PC-3 (cell line): ENCODE results near the gene ESRRB. TPM values are rescaled to one million over a fixed set of nuclear protein-coding genes. Genes with fewer than 3 reads are reported as not detected.

Experiments
- ATAC-seq: fragments of 200-7000 bp; cut with Tn5 transposase; 2 replicates; pipeline ENCODE4 v1.9.1; 2020; ENCODE audit warnings: mild to moderate bottlenecking, moderate library complexity
- BruUV-seq: library from RNA; stranded (reverse); fragments of 400-500 nt; replicated peaks from 2 replicates; lab custom pipeline; 2021; lab: Mats Ljungman, UMichigan
- CTCF ChIA-PET: fragments of 300-600 bp; sonication (Branson Sonifier 250); formaldehyde crosslinking; loops from one replicate; lab custom pipeline; 2022; ENCODE audit warnings: antibody characterized with exemption; lab: Charles Lee
- POLR2A ChIA-PET: fragments of 300-600 bp; sonication (Branson Sonifier 250); formaldehyde crosslinking; loops from one replicate; lab custom pipeline; 2022; ENCODE audit warnings: antibody characterized with exemption; ENCODE audit not compliant: unreplicated experiment; lab: Charles Lee
- DNase-seq: peaks from one replicate; pipeline ENCODE4 v3.0.0-alpha.2; 2015
- H2AFZ ChIP-seq: fragments of 300-600 bp; sonication (generic); 2 replicates; pipeline ENCODE4 v1.6.0; 2016; ENCODE audit warnings: antibody characterized with exemption, low read length
- H3F3A ChIP-seq: fragments of 300-600 bp; sonication (generic); one replicate; pipeline ENCODE4 v1.6.0; 2017; ENCODE audit warnings: antibody characterized with exemption, low read length, control low read depth, mild to moderate bottlenecking; ENCODE audit not compliant: unreplicated experiment
- H3K27ac ChIP-seq: fragments of 300-600 bp; sonication (generic); 2 replicates; pipeline ENCODE4 v1.5.1; 2016; ENCODE audit warnings: mild to moderate bottlenecking, low read length
- H3K27me3 ChIP-seq: fragments of 300-600 bp; sonication (generic); 2 replicates; pipeline ENCODE4 v1.6.1; 2016; ENCODE audit warnings: low read length, mixed read lengths
- H3K36me3 ChIP-seq: fragments of 300-600 bp; sonication (generic); 2 replicates; pipeline ENCODE4 v1.6.1; 2016; ENCODE audit warnings: low read depth, mixed run types, low read length, mixed read lengths
- H3K4me1 ChIP-seq: fragments of 300-600 bp; sonication (generic); 2 replicates; pipeline ENCODE4 v1.5.1; 2016; ENCODE audit warnings: low read length; ENCODE audit not compliant: insufficient read depth
- H3K4me2 ChIP-seq: fragments of 300-600 bp; sonication (generic); 2 replicates; pipeline ENCODE4 v1.6.0; 2016; ENCODE audit warnings: low read length
- H3K4me3 ChIP-seq: fragments of 300-600 bp; sonication (generic); 2 replicates; pipeline ENCODE4 v1.5.1; 2016; ENCODE audit warnings: mild to moderate bottlenecking, low read length, mixed read lengths
- H3K79me2 ChIP-seq: fragments of 300-600 bp; sonication (generic); 2 replicates; pipeline ENCODE4 v1.6.1; 2017; ENCODE audit warnings: low read length, mixed read lengths
- H3K9ac ChIP-seq: fragments of 300-600 bp; sonication (generic); 2 replicates; pipeline ENCODE4 v1.6.0; 2016; ENCODE audit warnings: mild to moderate bottlenecking, low read length
- H3K9me2 ChIP-seq: fragments of 300-600 bp; sonication (generic); replicated peaks from 2 replicates; pipeline ENCODE4 v1.6.1; 2016; ENCODE audit warnings: mixed run types, low read length, mixed read lengths
- H3K9me3 ChIP-seq: fragments of 300-600 bp; sonication (generic); 2 replicates; pipeline ENCODE4 v1.6.1; 2016; ENCODE audit warnings: low read length, mixed read lengths
- H4K20me1 ChIP-seq: fragments of 300-600 bp; sonication (generic); 2 replicates; pipeline ENCODE4 v1.6.1; 2016; ENCODE audit warnings: low read length, mixed read lengths
- EZH2 ChIP-seq: fragments of 300-600 bp; sonication (generic); IDR thresholded peaks from one replicate; pipeline ENCODE4 v1.6.1; 2017; ENCODE audit warnings: antibody characterized with exemption, mild to moderate bottlenecking, low read length; ENCODE audit not compliant: unreplicated experiment
- EZH2phosphoT487 ChIP-seq: fragments of 300-600 bp; sonication (generic); IDR thresholded peaks from 2 replicates; pipeline ENCODE4 v1.6.1; 2018; ENCODE audit warnings: mild to moderate bottlenecking, antibody characterized with exemption, low read length, borderline replicate concordance
- intact Hi-C: fragments of 100-400 bp; cut with micrococcal nuclease; formaldehyde crosslinking; loops from 2 replicates; pipeline ENCODE4 v1.9.0; 2023
- total RNA-seq: library from RNA; depleted of rRNA; stranded (reverse); fragments of >200 nt; gene quantifications from 2 replicates; pipeline ENCODE4 v1.2.3, GENCODE V29; 2014
- TF ChIP-seq, protein P1 (sequence below): fragments of 300-600 bp; sonication (generic); conservative IDR thresholded peaks from 2 replicates; pipeline ENCODE4 v1.5.1; 2017; ENCODE audit warnings: antibody characterized with exemption, low read depth, mild to moderate bottlenecking, low read length

The ESRRB gene
- total RNA-seq, 1 experiment from 2014 or later = not detected

DNA sequence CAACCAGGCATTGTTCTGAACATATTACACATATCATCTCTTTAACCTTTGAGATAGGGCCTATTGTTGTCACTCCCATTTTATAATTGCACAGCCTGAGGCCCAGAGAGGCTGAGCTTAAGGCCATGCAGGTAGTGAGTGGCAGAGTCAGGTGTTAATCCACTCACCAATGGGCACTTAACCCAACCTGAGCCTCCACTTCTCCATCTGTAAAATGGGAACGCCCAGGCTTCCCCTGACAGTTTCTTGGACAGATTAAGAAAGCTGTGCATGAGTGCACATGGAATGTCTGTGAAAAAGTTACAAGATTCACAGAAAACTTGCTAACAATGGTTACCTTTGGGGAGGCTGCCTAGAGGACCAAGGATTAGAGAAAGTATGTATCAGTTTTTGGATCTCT is 32.9 kb downstream of the ESRRB start:
- DNase-seq (no peak), ATAC-seq (no peak)
- ChIA-PET POLR2A (no interaction called here), CTCF (no interaction called here)
- Histone ChIP-seq H2AFZ (no peak overlapping the region), H3K4me2 (no peak overlapping the region), H3K79me2 (no peaks in the 10 kb centered on the region), H3K4me1 (no peaks in the 10 kb centered on the region), H3K9ac (no peak overlapping the region), H3K27me3 (peaks cover 57% of the 10 kb centered on the region), H4K20me1 (no peaks in the 10 kb centered on the region), H3K36me3 (no peaks in the 10 kb centered on the region), H3K9me2 (no peaks in the 10 kb centered on the region), H3K4me3 (no peak overlapping the region), H3F3A (no peaks in the 10 kb centered on the region), H3K27ac (no peak overlapping the region), H3K9me3 (no peaks in the 10 kb centered on the region)
- TF ChIP-seq EZH2 (no peak), EZH2phosphoT487 (no peak)
- TF ChIP-seq, protein P1, sequence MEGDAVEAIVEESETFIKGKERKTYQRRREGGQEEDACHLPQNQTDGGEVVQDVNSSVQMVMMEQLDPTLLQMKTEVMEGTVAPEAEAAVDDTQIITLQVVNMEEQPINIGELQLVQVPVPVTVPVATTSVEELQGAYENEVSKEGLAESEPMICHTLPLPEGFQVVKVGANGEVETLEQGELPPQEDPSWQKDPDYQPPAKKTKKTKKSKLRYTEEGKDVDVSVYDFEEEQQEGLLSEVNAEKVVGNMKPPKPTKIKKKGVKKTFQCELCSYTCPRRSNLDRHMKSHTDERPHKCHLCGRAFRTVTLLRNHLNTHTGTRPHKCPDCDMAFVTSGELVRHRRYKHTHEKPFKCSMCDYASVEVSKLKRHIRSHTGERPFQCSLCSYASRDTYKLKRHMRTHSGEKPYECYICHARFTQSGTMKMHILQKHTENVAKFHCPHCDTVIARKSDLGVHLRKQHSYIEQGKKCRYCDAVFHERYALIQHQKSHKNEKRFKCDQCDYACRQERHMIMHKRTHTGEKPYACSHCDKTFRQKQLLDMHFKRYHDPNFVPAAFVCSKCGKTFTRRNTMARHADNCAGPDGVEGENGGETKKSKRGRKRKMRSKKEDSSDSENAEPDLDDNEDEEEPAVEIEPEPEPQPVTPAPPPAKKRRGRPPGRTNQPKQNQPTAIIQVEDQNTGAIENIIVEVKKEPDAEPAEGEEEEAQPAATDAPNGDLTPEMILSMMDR = no peak
- intact Hi-C loops = no loop called here
- no TSS peak for BruUV-seq

DNA sequence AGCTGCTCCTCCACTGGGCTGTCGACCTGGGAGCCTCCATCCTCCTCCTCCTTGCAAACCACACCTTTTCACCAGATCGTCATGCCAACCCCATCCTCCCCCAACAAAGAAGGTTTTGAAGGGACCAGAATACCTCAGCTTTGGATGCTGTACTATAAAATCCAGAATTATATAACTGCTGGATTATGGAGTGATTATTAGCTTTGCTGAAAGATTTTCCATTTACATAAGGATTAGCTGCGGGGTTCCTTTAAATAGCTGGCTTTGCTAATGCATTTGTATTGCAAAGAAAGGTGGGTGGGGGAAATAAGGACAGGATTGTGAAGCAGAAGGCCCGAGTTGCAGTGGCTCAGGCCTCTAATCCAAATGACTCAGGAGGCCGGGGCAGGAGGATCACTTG is 36.6 kb downstream of the ESRRB start:
- Histone ChIP-seq H3K36me3 (no peaks in the 10 kb centered on the region), H3K4me2 (no peak overlapping the region), H3K4me1 (no peaks in the 10 kb centered on the region), H2AFZ (no peak overlapping the region), H3K9me3 (no peaks in the 10 kb centered on the region), H3F3A (no peaks in the 10 kb centered on the region), H3K27me3 (peaks cover 30% of the 10 kb centered on the region), H4K20me1 (no peaks in the 10 kb centered on the region), H3K79me2 (no peaks in the 10 kb centered on the region), H3K9ac (no peak overlapping the region), H3K4me3 (no peak overlapping the region), H3K27ac (no peak overlapping the region), H3K9me2 (no peaks in the 10 kb centered on the region)
- ChIA-PET CTCF (no interaction called here), POLR2A (no interaction called here)
- DNase-seq (no peak), ATAC-seq (no peak)
- no peak for TF ChIP-seq EZH2phosphoT487
- TF ChIP-seq EZH2 = no peak
- TF ChIP-seq, protein P1 = no peak
- no TSS peak for BruUV-seq
- intact Hi-C loops = no loop called here

DNA sequence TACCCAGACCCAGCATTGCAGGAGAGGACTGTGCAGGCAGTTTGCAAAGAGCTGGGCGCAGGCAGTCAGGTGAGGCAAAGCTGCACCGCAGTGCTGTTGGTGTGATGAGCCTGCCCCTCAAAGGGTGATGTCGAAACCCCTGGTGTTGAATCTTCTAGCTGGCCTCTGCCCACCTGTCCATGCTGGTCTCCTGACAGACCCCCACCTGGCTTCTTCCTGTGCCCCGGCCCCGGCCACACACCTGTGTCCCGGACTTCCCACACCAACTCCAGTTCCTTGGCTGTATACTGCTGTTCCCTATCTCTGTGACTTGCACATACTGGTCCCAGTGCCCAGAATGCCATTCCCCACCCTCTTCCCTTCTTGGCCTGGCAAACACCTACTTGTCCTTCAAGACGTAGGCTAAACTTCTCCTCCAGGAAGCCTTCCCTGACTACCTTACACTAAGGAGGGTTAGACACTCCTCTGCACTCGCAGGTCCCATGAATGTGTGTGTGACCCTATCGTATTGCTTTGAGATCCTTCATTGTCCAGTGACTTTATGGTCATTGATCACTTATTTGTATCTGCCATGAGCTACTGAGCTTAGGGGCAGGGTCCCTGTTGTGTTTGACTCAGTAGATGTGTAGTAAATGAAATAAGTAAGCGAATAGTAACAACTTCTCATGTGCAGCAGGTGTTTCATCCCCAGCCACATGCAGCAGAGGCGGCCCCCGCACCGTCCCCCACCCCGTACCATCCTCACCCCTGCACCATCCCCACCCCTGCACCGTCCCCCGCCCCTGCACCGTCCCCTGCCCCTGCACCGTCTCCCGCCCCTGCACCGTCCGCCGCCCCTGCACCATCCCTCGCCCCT is 37.4 kb downstream of the ESRRB start:
- POLR2A ChIA-PET = no interaction called here
- no peaks in the 10 kb centered on the region for H3F3A ChIP-seq

More for the DNA sequence above, 37.4 kb downstream of the ESRRB start:
- H3K9ac ChIP-seq = no peak overlapping the region
- TF ChIP-seq, protein P1 = no peak
- no peak for TF ChIP-seq EZH2phosphoT487
- no peak overlapping the region for H2AFZ ChIP-seq
- no peaks in the 10 kb centered on the region for H3K79me2 ChIP-seq
- H3K9me3 ChIP-seq = no peaks in the 10 kb centered on the region
- H4K20me1 ChIP-seq = no peaks in the 10 kb centered on the region
- intact Hi-C loops = no loop called here
- no peaks in the 10 kb centered on the region for H3K4me1 ChIP-seq
- peaks cover 22% of the 10 kb centered on the region for H3K27me3 ChIP-seq
- H3K9me2 ChIP-seq = no peaks in the 10 kb centered on the region
- no peak overlapping the region for H3K4me3 ChIP-seq
- CTCF ChIA-PET = no interaction called here
- ATAC-seq (no peak), DNase-seq (no peak)
- H3K4me2 ChIP-seq = no peak overlapping the region
- no peaks in the 10 kb centered on the region for H3K36me3 ChIP-seq
- no TSS peak for BruUV-seq
- H3K27ac ChIP-seq = no peak overlapping the region
